Progenitor cell of endocrine pancreas (in vitro differentiated cells): Measurements from ENCODE around the gene TMEM266. TPM values are rescaled to one million over a fixed set of nuclear protein-coding genes. Genes with fewer than 3 reads are reported as not detected.

Experiments used
- DNase-seq: peaks from one replicate; pipeline ENCODE4 v3.0.0; 2021; ENCODE audit warnings: low spot score; ENCODE audit not compliant: unreplicated experiment
- H3K27ac Mint-ChIP-seq: 2 replicates; pipeline ENCODE4 v1.8.0; 2021; ENCODE audit warnings: mild to moderate bottlenecking, moderate library complexity, mixed read lengths
- H3K27me3 Mint-ChIP-seq: 2 replicates; pipeline ENCODE4 v1.8.0; 2021; ENCODE audit warnings: mixed read lengths
- H3K36me3 Mint-ChIP-seq: 2 replicates; pipeline ENCODE4 v1.8.0; 2022; ENCODE audit warnings: mixed read lengths; ENCODE audit not compliant: insufficient read depth
- H3K4me1 Mint-ChIP-seq: 2 replicates; pipeline ENCODE4 v1.8.0; 2021; ENCODE audit warnings: low read depth, mixed read lengths
- H3K4me3 Mint-ChIP-seq: 2 replicates; pipeline ENCODE4 v1.8.0; 2021; ENCODE audit warnings: low read depth, mild to moderate bottlenecking, moderate library complexity, mixed read lengths
- H3K9me3 Mint-ChIP-seq: 2 replicates; pipeline ENCODE4 v1.8.0; 2021; ENCODE audit warnings: low read depth, mixed read lengths
- total RNA-seq: library from RNA; stranded (reverse); gene quantifications from 2 replicates; pipeline ENCODE4 v1.2.1, GENCODE V29; 2021
- TF ChIP-seq, protein P1 (sequence below): fragments of 200-600 bp; sonication (generic); IDR thresholded peaks from one replicate; pipeline ENCODE4 v1.5.0; 2021; ENCODE audit warnings: antibody characterized with exemption, mild to moderate bottlenecking; ENCODE audit not compliant: unreplicated experiment

TMEM266 gene
- total RNA-seq, 1 donor from 2014 or later: 0.50 TPM

DNA sequence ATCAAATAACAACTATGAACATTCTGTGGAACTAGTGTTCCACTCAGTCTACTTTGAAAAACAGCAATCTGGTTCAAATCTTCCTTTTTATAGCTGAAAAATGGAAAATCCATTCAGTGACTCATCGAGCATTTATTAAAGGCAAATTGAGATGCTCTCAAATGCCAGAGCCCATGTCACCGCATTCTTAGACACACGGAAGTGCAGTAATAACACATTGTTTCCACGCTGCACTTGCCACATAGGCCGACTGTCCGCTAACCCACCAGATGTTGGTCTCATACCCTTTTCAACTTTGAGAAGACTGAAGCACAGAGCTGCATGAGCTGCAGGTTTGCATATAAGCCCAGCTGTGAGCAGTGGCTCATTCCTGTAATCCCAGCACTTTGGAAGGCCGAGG lies 95.9 kb downstream of the TMEM266 start:
- Mint-ChIP-seq H3K36me3 (no peaks in the 10 kb centered on the region), H3K4me1 (no peaks in the 10 kb centered on the region), H3K9me3 (no peaks in the 10 kb centered on the region), H3K27ac (no peak overlapping the region), H3K4me3 (no peak overlapping the region), H3K27me3 (peaks cover 35% of the 10 kb centered on the region)
- TF ChIP-seq, protein P1, sequence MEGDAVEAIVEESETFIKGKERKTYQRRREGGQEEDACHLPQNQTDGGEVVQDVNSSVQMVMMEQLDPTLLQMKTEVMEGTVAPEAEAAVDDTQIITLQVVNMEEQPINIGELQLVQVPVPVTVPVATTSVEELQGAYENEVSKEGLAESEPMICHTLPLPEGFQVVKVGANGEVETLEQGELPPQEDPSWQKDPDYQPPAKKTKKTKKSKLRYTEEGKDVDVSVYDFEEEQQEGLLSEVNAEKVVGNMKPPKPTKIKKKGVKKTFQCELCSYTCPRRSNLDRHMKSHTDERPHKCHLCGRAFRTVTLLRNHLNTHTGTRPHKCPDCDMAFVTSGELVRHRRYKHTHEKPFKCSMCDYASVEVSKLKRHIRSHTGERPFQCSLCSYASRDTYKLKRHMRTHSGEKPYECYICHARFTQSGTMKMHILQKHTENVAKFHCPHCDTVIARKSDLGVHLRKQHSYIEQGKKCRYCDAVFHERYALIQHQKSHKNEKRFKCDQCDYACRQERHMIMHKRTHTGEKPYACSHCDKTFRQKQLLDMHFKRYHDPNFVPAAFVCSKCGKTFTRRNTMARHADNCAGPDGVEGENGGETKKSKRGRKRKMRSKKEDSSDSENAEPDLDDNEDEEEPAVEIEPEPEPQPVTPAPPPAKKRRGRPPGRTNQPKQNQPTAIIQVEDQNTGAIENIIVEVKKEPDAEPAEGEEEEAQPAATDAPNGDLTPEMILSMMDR: no peak
- no peak for DNase-seq

DNA sequence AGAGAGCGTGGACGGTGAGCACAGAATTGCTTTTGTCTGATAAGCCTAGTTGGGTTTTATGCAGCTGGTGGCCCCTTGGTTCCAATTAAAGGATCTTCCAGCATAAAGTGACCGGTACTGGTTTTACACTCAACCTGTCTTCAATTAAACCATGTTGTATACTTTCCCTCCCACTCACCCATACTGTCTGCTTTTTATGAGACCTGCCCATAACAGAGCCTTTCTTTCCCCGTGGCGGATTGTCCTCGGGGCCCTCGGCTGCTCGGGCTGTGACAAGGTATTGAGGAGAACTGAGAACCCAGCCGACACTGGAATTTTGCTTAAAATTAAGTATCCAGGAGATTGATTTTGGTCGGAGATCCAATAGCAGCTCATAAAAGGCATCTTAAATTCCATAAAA lies 98.4 kb downstream of the TMEM266 start:
- Mint-ChIP-seq H3K4me1 (peaks cover 6% of the 10 kb centered on the region), H3K36me3 (no peaks in the 10 kb centered on the region), H3K27ac (no peak overlapping the region), H3K4me3 (no peak overlapping the region), H3K9me3 (no peaks in the 10 kb centered on the region), H3K27me3 (peaks cover 26% of the 10 kb centered on the region)
- DNase-seq: no peak
- TF ChIP-seq, protein P1: no peak

DNA sequence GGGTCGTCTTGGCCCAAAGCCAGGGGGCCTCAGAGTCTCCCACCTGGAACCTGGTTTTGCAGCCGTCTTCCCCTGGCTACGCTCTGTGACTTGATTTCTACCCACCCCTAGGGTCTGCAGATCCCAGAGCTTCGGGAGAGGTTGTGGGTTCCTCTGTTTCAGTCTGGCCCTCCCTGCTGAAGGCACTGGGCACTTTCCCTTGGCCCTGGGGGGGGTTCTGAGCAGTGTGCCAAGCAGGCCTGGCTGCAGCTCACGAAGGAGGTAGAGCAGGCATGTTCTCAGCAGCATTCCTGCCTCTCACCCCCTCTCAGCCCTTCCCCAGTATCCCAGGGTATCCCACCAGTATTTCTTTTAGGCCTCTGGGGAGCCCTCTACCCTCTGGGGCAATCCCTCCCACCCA lies 99.0 kb downstream of the TMEM266 start:
- no peak overlapping the region for H3K4me3 Mint-ChIP-seq
- no peaks in the 10 kb centered on the region for H3K36me3 Mint-ChIP-seq
- DNase-seq: no peak
- H3K27me3 Mint-ChIP-seq: peaks cover 23% of the 10 kb centered on the region
- H3K4me1 Mint-ChIP-seq: peaks cover 6% of the 10 kb centered on the region
- TF ChIP-seq, protein P1: no peak
- no peak overlapping the region for H3K27ac Mint-ChIP-seq
- no peaks in the 10 kb centered on the region for H3K9me3 Mint-ChIP-seq

DNA sequence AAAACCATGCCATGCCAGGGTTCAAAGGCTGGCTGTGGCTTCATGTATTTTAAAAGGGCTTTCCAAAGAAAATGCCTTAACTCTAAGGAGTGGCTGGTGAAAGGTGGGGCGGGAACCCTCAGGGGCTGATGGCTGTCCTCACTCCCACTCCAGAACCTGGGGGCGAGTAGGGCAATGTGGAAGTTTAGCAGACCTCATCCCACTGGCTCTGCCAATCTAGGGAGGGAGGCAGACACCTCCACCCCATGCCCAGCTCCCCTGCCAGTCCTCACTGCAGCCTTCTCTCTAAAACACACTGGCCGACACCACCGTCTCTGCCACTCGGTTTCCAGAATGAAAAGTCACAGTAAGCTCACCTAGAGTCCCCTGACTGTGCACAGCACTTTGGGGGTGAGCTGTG lies 99.5 kb downstream of the TMEM266 start:
- H3K27me3 Mint-ChIP-seq: peaks cover 24% of the 10 kb centered on the region
- no peak for DNase-seq
- H3K9me3 Mint-ChIP-seq: no peaks in the 10 kb centered on the region
- peaks cover 6% of the 10 kb centered on the region for H3K4me1 Mint-ChIP-seq
- no peak overlapping the region for H3K4me3 Mint-ChIP-seq
- H3K36me3 Mint-ChIP-seq: no peaks in the 10 kb centered on the region
- TF ChIP-seq, protein P1: no peak
- H3K27ac Mint-ChIP-seq: no peak overlapping the region

DNA sequence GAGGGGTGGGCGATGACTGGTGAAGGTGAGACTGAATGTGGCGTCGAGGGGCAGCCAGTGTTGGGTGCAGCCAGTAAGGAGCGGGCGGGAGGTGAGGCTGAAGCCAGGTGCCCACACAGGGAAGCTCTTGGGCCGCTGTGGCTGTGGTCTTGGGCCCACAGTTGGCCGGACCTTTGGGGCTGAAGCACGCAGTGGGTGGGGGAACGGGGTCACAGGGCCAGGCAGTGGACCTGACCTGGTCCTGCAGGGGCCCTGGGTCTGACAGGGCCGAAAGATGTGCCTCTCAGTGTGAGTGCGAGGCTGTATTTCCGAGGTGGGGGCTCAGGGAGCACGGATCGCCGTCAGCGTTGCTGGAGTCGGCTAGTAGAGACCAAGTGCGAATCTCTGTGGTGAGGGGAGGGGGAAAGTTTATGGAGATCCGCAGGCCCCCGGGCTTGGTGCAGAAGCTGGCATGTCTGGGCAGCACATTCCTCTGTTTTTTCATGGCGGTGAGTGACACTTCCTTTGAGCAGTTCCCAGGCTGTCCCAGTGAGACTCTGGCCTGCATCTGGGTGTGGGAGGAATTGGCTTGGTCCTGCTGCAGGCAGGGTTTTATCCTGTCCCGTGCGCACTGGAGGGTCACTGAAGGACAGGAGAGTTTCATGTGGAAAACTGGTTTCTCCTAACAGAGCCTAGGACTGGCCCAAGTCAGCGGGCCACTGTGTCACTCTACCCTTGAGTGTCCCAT lies 100.8 kb downstream of the TMEM266 start:
- H3K9me3 Mint-ChIP-seq: no peaks in the 10 kb centered on the region
- peaks cover 17% of the 10 kb centered on the region for H3K27me3 Mint-ChIP-seq
- H3K36me3 Mint-ChIP-seq: no peaks in the 10 kb centered on the region
- DNase-seq: no peak
- peaks cover 6% of the 10 kb centered on the region for H3K4me1 Mint-ChIP-seq
- TF ChIP-seq, protein P1: no peak
- H3K4me3 Mint-ChIP-seq: no peak overlapping the region
- H3K27ac Mint-ChIP-seq: no peak overlapping the region
